Measurements from ENCODE around the gene LAPTM5. TPM values are rescaled to one million over a fixed set of nuclear protein-coding genes. Genes with fewer than 3 reads are reported as not detected.

Gene LAPTM5
- total RNA-seq, 4 donors from 2014 or later, result 2.3 to 14.8 (median 10.1) TPM

- intact Hi-C loops (cut with DNase I; ENCODE audit: low total_unique reads) (no loop called here), in situ Hi-C loops (cut with MboI; ENCODE audit: low sequenced_read_pairs in 4 of 4) (no loop called here)
- peaks cover 10 to 23% of the 10 kb centered on the region in 2 donors for H3K4me1 ChIP-seq
- no peaks in the 10 kb centered on the region for H3K9me3 ChIP-seq
- no peaks in the 10 kb centered on the region for H3K36me3 ChIP-seq
- no peak for TF ChIP-seq POLR2A (IDR thresholded peaks at IDR 0.05)
- TF ChIP-seq CTCF (IDR thresholded peaks at IDR 0.05 in 4 of 5, conservative IDR thresholded peaks at IDR 0.05 in 1 of 5), result no peak
- no peak for DNase-seq
- ATAC-seq, result no peak
- no peaks in the 10 kb centered on the region for H3K27me3 ChIP-seq
- H3K4me3 ChIP-seq, result no peak overlapping the region
- peak overlapping the region in 1 of 4 donors; percentile 6 for H3K27ac ChIP-seq
These were observed 8.2 kb upstream of the LAPTM5 start for GRCh38 chr1:30765556-30766434.

- ATAC-seq, result peak in 1 of 2 donors; percentile 58
These were observed 7.5 kb upstream of the LAPTM5 start for GRCh38 chr1:30764939-30765555.

GRCh38 chr1:30764396-30764795 lies 6.8 kb upstream of the LAPTM5 start:
- H3K4me3 ChIP-seq, result no peak overlapping the region
- peaks cover 10 to 24% of the 10 kb centered on the region in 2 donors for H3K4me1 ChIP-seq
- in situ Hi-C loops (cut with MboI; ENCODE audit: low sequenced_read_pairs in 4 of 4), result no loop called here
- DNase-seq (no peak), ATAC-seq (no peak)
- H3K27me3 ChIP-seq, result no peaks in the 10 kb centered on the region
- intact Hi-C loops (cut with DNase I; ENCODE audit: low total_unique reads), result no loop called here
- no peaks in the 10 kb centered on the region for H3K36me3 ChIP-seq
- no peaks in the 10 kb centered on the region for H3K9me3 ChIP-seq
- peak overlapping the region; percentile 52 to 83 (median 68) for H3K27ac ChIP-seq
- no peak for TF ChIP-seq CTCF (IDR thresholded peaks at IDR 0.05 in 4 of 5, conservative IDR thresholded peaks at IDR 0.05 in 1 of 5)
- no peak for TF ChIP-seq POLR2A (IDR thresholded peaks at IDR 0.05)

More at GRCh38 chr1:30764939-30765555, 7.5 kb upstream of the LAPTM5 start:
- Histone ChIP-seq H3K9me3 (no peaks in the 10 kb centered on the region), H3K27ac (peak overlapping the region in 2 of 4 donors; percentile 72 to 83), H3K4me3 (no peak overlapping the region), H3K4me1 (peaks cover 10 to 24% of the 10 kb centered on the region in 2 donors), H3K36me3 (no peaks in the 10 kb centered on the region), H3K27me3 (no peaks in the 10 kb centered on the region)
- DNase-seq, result no peak
- in situ Hi-C loops (cut with MboI; ENCODE audit: low sequenced_read_pairs in 4 of 4), result no loop called here
- intact Hi-C loops (cut with DNase I; ENCODE audit: low total_unique reads), result no loop called here
- TF ChIP-seq CTCF (IDR thresholded peaks at IDR 0.05 in 4 of 5, conservative IDR thresholded peaks at IDR 0.05 in 1 of 5) (no peak), POLR2A (IDR thresholded peaks at IDR 0.05) (no peak)

GRCh38 chr1:30763651-30764248 lies 6.2 kb upstream of the LAPTM5 start:
- TF ChIP-seq CTCF (IDR thresholded peaks at IDR 0.05 in 4 of 5, conservative IDR thresholded peaks at IDR 0.05 in 1 of 5), result no peak
- TF ChIP-seq POLR2A (IDR thresholded peaks at IDR 0.05), result peak; percentile 27 to 35
- Histone ChIP-seq H3K4me1 (peaks cover 10 to 24% of the 10 kb centered on the region in 2 donors), H3K9me3 (no peaks in the 10 kb centered on the region), H3K4me3 (no peak overlapping the region), H3K27me3 (no peaks in the 10 kb centered on the region), H3K36me3 (no peaks in the 10 kb centered on the region), H3K27ac (peak overlapping the region; percentile 52 to 83 (median 68))
- ATAC-seq (peak; percentile 75 to 90), DNase-seq (peak; percentile 65 to 74)
- intact Hi-C loops (cut with DNase I; ENCODE audit: low total_unique reads), result no loop called here
- in situ Hi-C loops (cut with MboI; ENCODE audit: low sequenced_read_pairs in 4 of 4), result no loop called here

All from gastrocnemius medialis (tissue), 4 donors.